K562 (cell line): ENCODE data around the gene KLHL22. TPM values are rescaled to one million over a fixed set of nuclear protein-coding genes. Genes with fewer than 3 reads are reported as not detected.

ENCODE experiments used
- E2F3 ChIP-seq: fragments of 250-450 bp; sonication (Bioruptor Pico); IDR thresholded peaks from 2 replicates; pipeline ENCODE4 v1.4.0; 2020; ENCODE audit warnings: mild to moderate bottlenecking
- FIP1L1 ChIP-seq: fragments of 200-400 bp; formaldehyde crosslinking; IDR thresholded peaks from 2 replicates; pipeline ENCODE4 v1.6.1; 2018; ENCODE audit warnings: mild to moderate bottlenecking, low read depth, low read length; ENCODE audit not compliant: poor library complexity, severe bottlenecking
- HIVEP1 ChIP-seq: fragments of 250-450 bp; sonication (Bioruptor Pico); IDR thresholded peaks from 2 replicates; pipeline ENCODE4 v1.4.0; 2020; ENCODE audit warnings: mild to moderate bottlenecking
- HNRNPK ChIP-seq: fragments of 200-400 bp; formaldehyde crosslinking; IDR thresholded peaks from one replicate; pipeline ENCODE4 v1.6.1; 2018; ENCODE audit warnings: mild to moderate bottlenecking, low read depth, low read length; ENCODE audit not compliant: poor library complexity, severe bottlenecking
- JUN ChIP-seq, 2 experiments: sonication (generic) in 1 of 2; formaldehyde crosslinking in 1 of 2; IDR thresholded peaks; 2 replicates each; pipeline versions ENCODE4 v1.6.1 to v1.8.0; 2012 to 2022; ENCODE audit warnings: borderline replicate concordance in 2 of 2, mild to moderate bottlenecking in 2 of 2, improper control_type of control experiment in 1 of 2, low read depth in 1 of 2, low read length in 1 of 2, missing genetic modification reagents in 1 of 2
- KAT2B ChIP-seq: IDR thresholded peaks from one replicate; pipeline ENCODE4 v1.6.1; 2012; ENCODE audit warnings: low read depth, mild to moderate bottlenecking, control low read depth, inconsistent platforms, low read length, moderate library complexity
- KDM5B ChIP-seq: fragments of 200-600 bp; sonication (generic); IDR thresholded peaks from 2 replicates; pipeline ENCODE4 v1.6.1; 2012; ENCODE audit warnings: low read depth, mild to moderate bottlenecking, moderate library complexity, low read length, control low read depth, inconsistent platforms; ENCODE audit not compliant: insufficient replicate concordance
- NR2C2 ChIP-seq, 2 experiments: fragments of 200-800 bp in 1 of 2; sonication (Bioruptor generic) in 1 of 2; sonication (generic) in 1 of 2; formaldehyde crosslinking in 1 of 2; IDR thresholded peaks; 2 replicates each; pipeline versions ENCODE4 v1.6.1 to v1.8.0; 2016 to 2022; ENCODE audit warnings: mild to moderate bottlenecking in 1 of 2, missing compliant biosample characterization in 1 of 2, missing genetic modification characterization in 1 of 2, missing genetic modification reagents in 1 of 2
- RBM22 ChIP-seq: fragments of 200-400 bp; formaldehyde crosslinking; IDR thresholded peaks from 2 replicates; pipeline ENCODE4 v1.6.1; 2018; ENCODE audit warnings: low read length, low read depth; ENCODE audit not compliant: poor library complexity, severe bottlenecking
- SMAD2 ChIP-seq: fragments of 150-350 bp; IDR thresholded peaks from 2 replicates; pipeline ENCODE4 v1.6.1; 2014; ENCODE audit warnings: low read depth, mild to moderate bottlenecking, low read length
- SMAD3 ChIP-seq: fragments of 450-650 bp; formaldehyde crosslinking; conservative IDR thresholded peaks from 2 replicates; pipeline ENCODE4 v1.4.0; 2020; ENCODE audit warnings: mild to moderate bottlenecking
- YY1 ChIP-seq, 3 experiments: IDR thresholded peaks; 2 replicates each; pipeline ENCODE4 v1.6.1; 2011; ENCODE audit warnings: low read length in 2 of 3, mild to moderate bottlenecking in 2 of 3, moderate library complexity in 2 of 3, borderline replicate concordance in 1 of 3, control low read depth in 1 of 3, low read depth in 1 of 3; ENCODE audit not compliant: insufficient read depth in 3 of 3, insufficient replicate concordance in 2 of 3, control insufficient read depth in 1 of 3, insufficient read length in 1 of 3; ENCODE audit errors: extremely low read depth in 1 of 3
- ZNF165 ChIP-seq: fragments of 250-450 bp; sonication (Bioruptor Pico); IDR thresholded peaks from 2 replicates; pipeline ENCODE4 v1.4.0; 2020; ENCODE audit warnings: borderline replicate concordance
- ZNF175 ChIP-seq: fragments of 200-800 bp; sonication (Bioruptor generic); IDR thresholded peaks from 2 replicates; pipeline ENCODE4 v1.6.1; 2016; ENCODE audit warnings: low read depth, mild to moderate bottlenecking, missing genetic modification characterization, missing compliant biosample characterization
- polyA plus RNA-seq, 8 experiments: library from polyadenylated mRNA; depleted of rRNA in 4 of 8; stranded (reverse) in 5 of 8; unstranded in 3 of 8; fragments of >200 nt; fragmentation: Nextera tagmentation in 2 of 8; fragmentation: Illumina TruSeq in 1 of 8; extraction: Ambion mirVana in 2 of 8; extraction: Trizol in 1 of 8; gene quantifications; 2 replicates each; pipeline versions ENCODE4 v1.2.1 to v1.2.3, GENCODE V29; 2011 to 2014; ENCODE audit warnings: inconsistent platforms in 1 of 8, missing spikeins in 1 of 8
- total RNA-seq, 7 experiments: library from RNA; depleted of rRNA in 6 of 7; stranded (reverse); fragments of >200 nt in 6 of 7; fragmentation: Illumina TruSeq in 2 of 7; extraction: Trizol in 2 of 7; gene quantifications; 2 replicates each; pipeline versions ENCODE4 v1.2.1 to v1.2.3, GENCODE V29; 2011 to 2021; ENCODE audit warnings: low replicate concordance in 1 of 7
- TF ChIP-seq, protein P1 (sequence below): fragments of 450-650 bp; conservative IDR thresholded peaks from 2 replicates; pipeline ENCODE4 v1.6.1; 2016; ENCODE audit warnings: missing genetic modification characterization, low read depth, mild to moderate bottlenecking, missing compliant biosample characterization, moderate library complexity
- TF ChIP-seq, protein P2 (sequence below): fragments of 250-450 bp; sonication (Bioruptor Pico); IDR thresholded peaks from 2 replicates; pipeline ENCODE4 v1.8.0; 2022; ENCODE audit warnings: moderate library complexity, mild to moderate bottlenecking, inconsistent platforms
- TF ChIP-seq, protein P3 (sequence below): sonication (generic); formaldehyde crosslinking; IDR thresholded peaks from 2 replicates; pipeline ENCODE4 v1.8.0; 2022; ENCODE audit warnings: mild to moderate bottlenecking, missing genetic modification reagents, borderline replicate concordance
- TF ChIP-seq, protein P4 (sequence below): IDR thresholded peaks from 3 replicates; pipeline ENCODE4 v1.6.1; 2011; ENCODE audit warnings: borderline replicate concordance, mild to moderate bottlenecking; ENCODE audit not compliant: insufficient read length, insufficient read depth

KLHL22 gene
- total and polyA plus RNA-seq, 9 of the 15 experiments (the other 6 are each of a cell fraction or from before 2014, with no cell fraction given), result 1.3 to 25.6 (median 15.2) TPM

DNA sequence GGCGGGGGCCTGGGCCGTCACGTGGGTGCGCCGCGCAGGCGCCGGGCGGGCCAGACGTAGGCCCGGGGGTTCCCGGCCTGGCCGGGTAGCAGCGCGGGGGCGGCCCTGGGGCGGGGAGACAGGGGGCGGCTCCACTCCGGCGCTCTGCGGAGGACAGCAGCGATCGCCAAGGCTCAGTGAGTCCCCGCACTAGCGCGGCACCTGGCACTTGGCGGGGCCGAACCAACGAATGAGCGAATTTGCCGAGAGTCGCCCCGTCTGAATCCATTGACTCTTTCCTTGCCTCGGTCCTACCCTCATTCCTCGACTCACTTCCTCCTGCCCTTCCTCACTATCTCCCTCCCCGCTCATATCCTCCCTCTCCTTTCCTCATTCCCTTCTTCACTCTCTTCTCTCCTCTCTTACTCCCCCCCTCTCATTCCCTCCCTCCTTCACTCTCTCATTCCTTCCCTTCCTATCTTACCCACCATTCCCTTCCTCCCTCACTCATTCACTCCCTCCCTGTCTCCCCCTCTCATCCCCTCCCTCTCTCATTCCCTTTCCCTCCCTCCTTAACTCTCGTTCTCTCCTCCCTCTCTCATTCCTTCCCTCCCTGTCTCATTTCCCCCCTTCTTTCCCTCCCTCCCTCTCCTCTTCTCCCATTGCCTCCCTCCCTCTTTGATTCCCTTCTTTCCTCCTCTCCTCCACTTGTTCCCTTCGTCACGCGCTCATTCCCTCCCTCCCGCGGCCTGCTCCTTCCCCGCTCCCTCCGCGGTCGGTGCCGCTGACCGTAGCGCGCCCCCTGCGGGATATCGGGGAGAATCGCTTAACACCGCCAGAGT lies 476 bp upstream of the KLHL22 start (continued):
- TF ChIP-seq, protein P1, sequence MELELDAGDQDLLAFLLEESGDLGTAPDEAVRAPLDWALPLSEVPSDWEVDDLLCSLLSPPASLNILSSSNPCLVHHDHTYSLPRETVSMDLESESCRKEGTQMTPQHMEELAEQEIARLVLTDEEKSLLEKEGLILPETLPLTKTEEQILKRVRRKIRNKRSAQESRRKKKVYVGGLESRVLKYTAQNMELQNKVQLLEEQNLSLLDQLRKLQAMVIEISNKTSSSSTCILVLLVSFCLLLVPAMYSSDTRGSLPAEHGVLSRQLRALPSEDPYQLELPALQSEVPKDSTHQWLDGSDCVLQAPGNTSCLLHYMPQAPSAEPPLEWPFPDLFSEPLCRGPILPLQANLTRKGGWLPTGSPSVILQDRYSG (tag), result no peak
- TF ChIP-seq RBM22 (peak; percentile 38), HNRNPK (peak; percentile 70), KAT2B (peak; percentile 95), HIVEP1 (CRISPR knock-in tag) (peak; percentile 96), E2F3 (peak; percentile 91), NR2C2 (CRISPR knock-in tag; IDR thresholded peaks at IDR 0.05) (no peak), NR2C2 (tag; IDR thresholded peaks at IDR 0.05) (no peak), ZNF165 (CRISPR knock-in tag) (peak; percentile 18; the same call in 1 of the 2 replicates), FIP1L1 (peak; percentile 90), SMAD3 (CRISPR knock-in tag) (peak; percentile 89), SMAD2 (peak; percentile 63), ZNF175 (CRISPR knock-in tag) (no peak), KDM5B (peak; percentile 98), YY1 (IDR thresholded peaks at IDR 0.05; ENCODE audit: borderline replicate concordance in 1 of 3, control insufficient read depth in 1 of 3, extremely low read depth in 1 of 3, insufficient read depth in 3 of 3, insufficient read length in 1 of 3, insufficient replicate concordance in 2 of 3, low read depth in 1 of 3, low read length in 2 of 3) (peak in 2 of 3 experiments; percentile 71), JUN (IDR thresholded peaks at IDR 0.05; ENCODE audit: borderline replicate concordance, low read depth, low read length) (peak; percentile 83), JUN (CRISPR knock-in tag; IDR thresholded peaks at IDR 0.05; ENCODE audit: borderline replicate concordance) (no peak)
- TF ChIP-seq, protein P2, sequence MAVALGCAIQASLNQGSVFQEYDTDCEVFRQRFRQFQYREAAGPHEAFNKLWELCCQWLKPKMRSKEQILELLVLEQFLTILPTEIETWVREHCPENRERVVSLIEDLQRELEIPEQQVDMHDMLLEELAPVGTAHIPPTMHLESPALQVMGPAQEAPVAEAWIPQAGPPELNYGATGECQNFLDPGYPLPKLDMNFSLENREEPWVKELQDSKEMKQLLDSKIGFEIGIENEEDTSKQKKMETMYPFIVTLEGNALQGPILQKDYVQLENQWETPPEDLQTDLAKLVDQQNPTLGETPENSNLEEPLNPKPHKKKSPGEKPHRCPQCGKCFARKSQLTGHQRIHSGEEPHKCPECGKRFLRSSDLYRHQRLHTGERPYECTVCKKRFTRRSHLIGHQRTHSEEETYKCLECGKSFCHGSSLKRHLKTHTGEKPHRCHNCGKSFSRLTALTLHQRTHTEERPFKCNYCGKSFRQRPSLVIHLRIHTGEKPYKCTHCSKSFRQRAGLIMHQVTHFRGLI (CRISPR knock-in tag), result peak; percentile 74
- TF ChIP-seq, protein P3, sequence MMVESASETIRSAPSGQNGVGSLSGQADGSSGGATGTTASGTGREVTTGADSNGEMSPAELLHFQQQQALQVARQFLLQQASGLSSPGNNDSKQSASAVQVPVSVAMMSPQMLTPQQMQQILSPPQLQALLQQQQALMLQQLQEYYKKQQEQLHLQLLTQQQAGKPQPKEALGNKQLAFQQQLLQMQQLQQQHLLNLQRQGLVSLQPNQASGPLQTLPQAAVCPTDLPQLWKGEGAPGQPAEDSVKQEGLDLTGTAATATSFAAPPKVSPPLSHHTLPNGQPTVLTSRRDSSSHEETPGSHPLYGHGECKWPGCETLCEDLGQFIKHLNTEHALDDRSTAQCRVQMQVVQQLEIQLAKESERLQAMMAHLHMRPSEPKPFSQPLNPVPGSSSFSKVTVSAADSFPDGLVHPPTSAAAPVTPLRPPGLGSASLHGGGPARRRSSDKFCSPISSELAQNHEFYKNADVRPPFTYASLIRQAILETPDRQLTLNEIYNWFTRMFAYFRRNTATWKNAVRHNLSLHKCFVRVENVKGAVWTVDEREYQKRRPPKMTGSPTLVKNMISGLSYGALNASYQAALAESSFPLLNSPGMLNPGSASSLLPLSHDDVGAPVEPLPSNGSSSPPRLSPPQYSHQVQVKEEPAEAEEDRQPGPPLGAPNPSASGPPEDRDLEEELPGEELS, result no peak
- TF ChIP-seq, protein P4, sequence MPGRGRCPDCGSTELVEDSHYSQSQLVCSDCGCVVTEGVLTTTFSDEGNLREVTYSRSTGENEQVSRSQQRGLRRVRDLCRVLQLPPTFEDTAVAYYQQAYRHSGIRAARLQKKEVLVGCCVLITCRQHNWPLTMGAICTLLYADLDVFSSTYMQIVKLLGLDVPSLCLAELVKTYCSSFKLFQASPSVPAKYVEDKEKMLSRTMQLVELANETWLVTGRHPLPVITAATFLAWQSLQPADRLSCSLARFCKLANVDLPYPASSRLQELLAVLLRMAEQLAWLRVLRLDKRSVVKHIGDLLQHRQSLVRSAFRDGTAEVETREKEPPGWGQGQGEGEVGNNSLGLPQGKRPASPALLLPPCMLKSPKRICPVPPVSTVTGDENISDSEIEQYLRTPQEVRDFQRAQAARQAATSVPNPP, result no peak
